Right forelimb (tissue), 1 donor: ENCODE measurements around the gene KIR3DL3.
"Not testable (repeated sequence)": the region's sequence is repeated elsewhere in the genome, so short reads cannot be mapped to it uniquely, and the experiment has no call there.

Experiments
- DNase-seq: peaks from one replicate; pipeline ENCODE4 v3.0.0-alpha.2; 2018

Gene KIR3DL3

DNA sequence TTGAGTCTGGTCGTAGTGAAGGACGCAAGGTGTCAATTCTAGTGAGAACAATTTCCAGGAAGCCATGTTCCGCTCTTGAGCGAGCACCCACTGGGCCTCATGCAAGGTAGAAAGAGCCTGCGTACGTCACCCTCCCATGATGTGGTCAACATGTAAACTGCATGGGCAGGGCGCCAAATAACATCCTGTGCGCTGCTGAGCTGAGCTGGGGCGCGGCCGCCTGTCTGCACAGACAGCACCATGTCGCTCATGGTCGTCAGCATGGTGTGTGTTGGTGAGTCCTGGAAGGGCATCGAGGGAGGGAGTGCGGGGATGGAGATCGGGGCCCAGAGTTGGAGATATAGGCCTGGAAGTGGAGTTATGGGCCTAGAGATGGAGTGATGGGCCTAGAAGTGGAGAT, 14.1 kb downstream of the KIR3DL3 start, which contains the start of gene KIR2DL3:
TSS of gene KIR2DL3 (plus strand) at position 208 of the 400 bp plus-strand sequence. CDS start at position 241, 33 bp downstream.
- not testable (repeated sequence) for DNase-seq

DNA sequence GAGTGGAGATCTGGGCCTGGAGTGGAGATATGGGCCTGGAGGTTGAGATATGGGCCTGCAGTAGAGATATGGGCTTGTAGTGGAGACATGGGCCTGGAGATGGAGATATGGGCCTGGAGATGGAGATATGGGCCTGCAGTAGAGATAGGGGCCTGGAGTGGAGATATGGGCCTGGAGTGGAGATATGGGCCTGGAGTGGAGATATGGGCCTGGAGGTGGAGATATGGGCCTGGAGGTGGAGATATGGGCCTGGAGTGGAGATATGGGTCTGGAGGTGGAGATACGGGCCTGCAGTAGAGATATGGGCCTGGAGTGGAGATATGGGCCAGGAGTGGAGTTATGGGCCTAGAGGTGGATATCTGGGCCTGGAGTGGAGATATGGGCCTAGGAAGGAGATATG, 14.5 kb downstream of the KIR3DL3 start:
- no peak for DNase-seq

DNA sequence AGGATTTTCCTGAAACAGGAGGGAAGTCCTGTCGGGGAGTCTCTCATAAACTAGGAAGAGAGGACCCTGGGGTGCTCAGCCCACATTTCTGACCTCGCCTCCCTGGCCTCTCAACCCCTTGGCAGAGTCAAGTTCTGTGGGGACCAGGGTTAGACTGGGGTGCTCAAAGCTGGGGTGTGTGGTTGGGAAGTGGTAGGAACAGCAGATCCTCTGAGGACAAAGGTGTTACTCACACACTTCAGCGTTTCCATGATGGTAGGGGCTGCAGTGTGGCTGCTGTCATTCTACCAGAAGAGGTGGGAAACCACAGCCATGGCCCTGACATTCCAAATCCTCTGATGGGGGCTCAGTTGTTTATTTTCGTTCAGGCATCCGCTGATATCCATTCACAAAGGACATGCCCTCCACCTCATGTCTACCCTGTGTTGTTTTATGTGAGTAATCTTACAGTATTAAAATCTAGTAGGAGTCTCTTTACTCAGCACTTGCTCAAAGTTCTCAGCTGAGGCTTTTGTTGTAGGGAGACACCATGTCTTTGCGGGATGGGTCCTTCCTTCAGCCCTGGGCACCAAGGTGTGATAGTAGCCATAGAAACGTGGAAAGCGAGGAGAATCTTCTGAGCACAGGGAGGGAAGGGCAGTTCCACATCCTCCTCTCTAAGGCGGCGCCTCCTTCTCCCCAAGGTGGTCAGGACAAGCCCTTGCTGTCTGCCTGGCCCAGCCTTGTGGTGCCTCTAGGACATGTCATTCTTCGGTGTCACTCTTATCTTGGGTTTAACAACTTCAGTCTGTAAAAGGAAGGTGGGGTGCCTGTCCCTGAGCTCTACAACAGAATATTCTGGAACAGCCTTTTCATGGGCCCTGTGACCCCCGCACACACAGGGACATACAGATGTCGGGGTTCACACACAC, 15.6 kb downstream of the KIR3DL3 start:
- DNase-seq, result no peak

DNA sequence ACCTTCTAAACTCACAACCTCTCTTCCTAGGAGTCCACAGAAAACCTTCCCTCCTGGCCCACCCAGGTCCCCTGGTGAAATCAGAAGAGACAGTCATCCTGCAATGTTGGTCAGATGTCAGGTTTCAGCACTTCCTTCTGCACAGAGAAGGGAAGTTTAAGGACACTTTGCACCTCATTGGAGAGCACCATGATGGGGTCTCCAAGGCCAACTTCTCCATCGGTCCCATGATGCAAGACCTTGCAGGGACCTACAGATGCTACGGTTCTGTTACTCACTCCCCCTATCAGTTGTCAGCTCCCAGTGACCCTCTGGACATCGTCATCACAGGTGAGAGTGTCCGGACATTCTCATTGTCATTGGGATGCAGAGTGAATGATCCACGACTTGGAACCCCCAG, 17.7 kb downstream of the KIR3DL3 start:
- DNase-seq, result not testable (repeated sequence)

DNA sequence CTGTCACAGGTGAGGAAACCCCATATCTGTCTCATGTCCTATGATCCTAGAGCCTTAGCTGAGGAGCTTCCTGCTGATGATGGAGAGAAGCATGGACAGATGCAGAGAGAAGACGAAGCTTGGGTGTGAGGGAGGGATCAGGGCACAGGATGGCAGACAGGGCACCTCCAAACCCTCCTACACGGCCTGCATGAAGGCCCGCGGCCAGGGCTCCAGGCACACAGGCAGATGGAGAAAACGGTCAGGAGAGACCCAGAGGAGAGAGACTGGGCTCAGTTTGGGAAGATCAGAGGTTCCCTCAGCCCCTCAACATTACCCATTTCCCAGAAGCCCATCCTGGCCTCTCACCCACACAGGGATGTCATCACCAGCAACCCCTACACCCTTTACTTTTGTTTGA, 19.8 kb downstream of the KIR3DL3 start:
- not testable (repeated sequence) for DNase-seq

DNA sequence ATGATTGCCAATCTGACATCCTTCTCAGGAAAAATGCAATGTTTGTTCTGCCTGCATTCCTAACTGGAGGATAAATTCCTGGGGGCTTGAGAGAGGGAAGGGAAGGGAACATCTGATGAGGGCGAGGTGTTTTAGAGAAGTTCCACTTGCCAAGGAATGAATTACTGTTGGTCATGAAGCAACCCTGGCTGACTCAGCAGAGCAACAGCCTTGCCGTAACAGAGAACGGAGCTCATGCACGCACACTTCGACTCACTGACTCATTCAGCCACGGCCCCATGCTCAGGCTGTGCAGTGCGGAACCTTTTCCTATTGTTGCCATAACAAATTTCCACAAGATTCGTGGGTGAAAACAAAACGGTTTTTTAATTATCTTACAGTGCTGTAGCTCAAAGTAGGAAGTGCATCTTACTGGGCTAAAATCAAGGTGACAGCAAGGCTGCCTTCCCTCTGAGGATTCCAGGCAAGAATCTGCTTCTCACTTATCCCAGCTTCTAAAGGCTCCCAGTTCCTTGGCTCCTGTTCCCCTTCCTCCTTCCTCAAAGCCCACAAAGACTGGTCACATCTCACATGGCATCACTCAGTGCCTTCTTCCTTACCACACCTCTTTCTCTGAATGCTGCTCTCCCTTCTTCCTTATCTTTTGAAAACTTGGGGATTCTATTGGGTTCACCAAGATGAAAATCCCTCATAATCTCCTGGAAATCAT, 23.5 kb downstream of the KIR3DL3 start:
- not testable (repeated sequence) for DNase-seq

DNA sequence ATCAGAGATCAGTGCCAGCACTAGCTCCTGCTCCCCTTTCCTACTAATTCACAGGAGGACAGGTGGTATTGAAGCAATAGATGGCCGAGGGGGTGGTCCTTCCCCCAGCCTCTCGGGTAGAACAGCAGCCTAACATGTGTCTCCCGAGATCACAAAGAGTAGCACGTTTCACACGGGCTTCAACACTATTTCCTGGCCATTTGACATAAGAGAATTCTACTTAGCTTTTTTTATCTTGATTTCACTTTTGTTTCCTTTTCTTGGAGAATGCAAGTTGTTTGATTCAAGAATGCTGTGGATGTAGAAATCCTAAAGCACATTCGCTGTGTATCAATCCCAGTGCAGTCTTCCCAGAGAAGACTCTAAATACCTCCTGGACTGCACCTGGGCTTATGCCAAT, 26.0 kb downstream of the KIR3DL3 start:
- not testable (repeated sequence) for DNase-seq

DNA sequence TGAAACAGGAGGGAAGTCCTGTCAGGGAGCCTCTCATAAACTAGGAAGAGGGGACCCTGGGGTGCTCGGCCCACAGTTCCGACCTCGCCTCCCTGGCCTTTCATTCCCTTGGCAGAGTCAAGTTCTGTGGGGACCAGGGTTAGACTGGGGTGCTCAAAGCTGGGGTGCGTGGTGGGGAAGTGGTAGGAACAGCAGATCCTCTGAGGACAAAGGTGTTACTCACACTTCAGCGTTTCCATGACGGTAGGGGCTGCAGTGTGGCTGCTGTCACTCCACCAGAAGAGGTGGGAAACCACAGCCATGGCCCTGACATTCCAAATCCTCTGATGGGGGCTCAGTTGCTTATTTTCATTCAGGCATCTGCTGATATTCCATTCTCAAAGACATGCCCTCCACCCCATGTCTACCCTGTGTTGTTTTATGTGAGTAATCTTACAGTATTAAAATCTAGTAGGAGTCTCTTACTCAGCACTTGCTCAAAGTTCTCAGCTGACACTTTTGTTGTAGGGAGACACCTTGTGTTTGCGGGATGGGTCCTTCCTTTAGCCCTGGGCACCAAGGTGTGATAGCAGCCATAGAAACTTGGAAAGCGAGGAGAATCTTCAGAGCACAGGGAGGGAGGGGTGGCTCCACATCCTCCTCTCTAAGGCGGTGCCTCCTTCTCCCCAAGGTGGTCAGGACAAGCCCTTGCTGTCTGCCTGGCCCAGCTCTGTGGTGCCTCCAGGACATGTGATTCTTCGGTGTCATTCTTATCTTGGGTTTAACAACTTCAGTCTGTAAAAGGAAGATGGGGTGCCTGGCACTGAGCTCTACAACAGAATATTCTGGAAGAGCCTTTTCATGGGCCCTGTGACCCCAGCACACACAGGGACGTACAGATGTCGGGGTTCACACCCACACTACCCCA, 32.2 kb downstream of the KIR3DL3 start:
- DNase-seq, result not testable (repeated sequence)

DNA sequence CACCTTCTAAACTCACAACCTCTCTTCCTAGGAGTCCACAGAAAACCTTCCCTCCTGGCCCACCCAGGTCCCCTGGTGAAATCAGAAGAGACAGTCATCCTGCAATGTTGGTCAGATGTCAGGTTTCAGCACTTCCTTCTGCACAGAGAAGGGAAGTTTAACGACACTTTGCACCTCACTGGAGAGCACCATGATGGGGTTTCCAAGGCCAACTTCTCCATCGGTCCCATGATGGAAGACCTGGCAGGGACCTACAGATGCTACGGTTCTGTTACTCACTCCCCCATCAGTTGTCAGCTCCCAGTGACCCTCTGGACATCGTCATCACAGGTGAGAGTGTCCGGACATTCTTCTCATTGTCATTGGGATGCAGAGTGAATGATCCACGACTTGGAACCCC, 34.3 kb downstream of the KIR3DL3 start:
- DNase-seq, result not testable (repeated sequence)

DNA sequence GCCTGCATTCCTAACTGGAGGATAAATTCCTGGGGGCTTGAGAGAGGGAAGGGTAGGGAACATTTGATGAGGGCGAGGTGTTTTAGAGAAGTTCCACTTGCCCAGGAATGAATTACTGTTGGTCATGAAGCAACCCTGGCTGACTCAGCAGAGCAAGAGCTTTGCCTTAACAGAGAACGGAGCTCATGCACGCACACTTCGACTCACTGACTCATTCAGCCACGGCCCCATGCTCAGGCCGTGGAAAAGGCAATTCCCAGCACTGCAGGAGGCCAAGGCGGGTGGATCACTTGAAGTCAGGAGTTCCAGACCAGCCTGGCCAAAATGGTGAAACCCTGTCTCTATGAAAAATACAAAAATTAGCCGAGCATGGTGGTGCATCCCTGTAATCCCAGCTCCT, 40.0 kb downstream of the KIR3DL3 start:
- not testable (repeated sequence) for DNase-seq

DNA sequence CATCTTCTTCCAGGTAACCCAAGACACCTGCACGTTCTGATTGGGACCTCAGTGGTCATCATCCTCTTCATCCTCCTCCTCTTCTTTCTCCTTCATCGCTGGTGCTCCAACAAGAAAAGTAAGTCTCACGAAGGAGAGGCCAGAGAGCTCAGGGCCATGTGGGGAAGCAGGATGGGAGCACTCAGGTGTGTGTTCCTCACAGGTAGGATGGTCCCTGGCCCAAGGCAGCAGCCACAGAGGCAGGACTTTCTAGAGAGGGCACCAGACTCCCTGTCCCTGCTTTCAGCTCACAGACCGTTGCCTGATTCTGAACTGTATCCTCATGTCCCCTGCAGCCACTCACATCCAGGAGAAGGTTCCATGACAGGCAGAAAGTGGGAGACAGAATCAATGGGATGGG, 42.2 kb downstream of the KIR3DL3 start:
- not testable (repeated sequence) for DNase-seq

DNA sequence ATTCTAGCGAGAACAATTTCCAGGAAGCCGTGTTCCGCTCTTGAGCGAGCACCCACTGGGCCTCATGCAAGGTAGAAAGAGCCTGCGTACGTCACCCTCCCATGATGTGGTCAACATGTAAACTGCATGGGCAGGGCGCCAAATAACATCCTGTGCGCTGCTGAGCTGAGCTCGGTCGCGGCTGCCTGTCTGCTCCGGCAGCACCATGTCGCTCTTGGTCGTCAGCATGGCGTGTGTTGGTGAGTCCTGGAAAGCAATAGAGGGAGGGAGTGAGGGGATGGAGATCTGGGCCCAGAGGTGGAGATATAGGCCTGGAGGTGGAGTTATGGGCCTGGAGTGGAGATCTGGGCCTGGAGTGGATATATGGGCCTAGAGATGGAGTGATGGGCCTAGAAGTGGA, 45.4 kb downstream of the KIR3DL3 start, which contains the start of gene KIR2DL1:
TSS of gene KIR2DL1 (plus strand) at position 148 of the 400 bp plus-strand sequence. CDS start at position 206, 58 bp downstream.
- DNase-seq, result not testable (repeated sequence)

DNA sequence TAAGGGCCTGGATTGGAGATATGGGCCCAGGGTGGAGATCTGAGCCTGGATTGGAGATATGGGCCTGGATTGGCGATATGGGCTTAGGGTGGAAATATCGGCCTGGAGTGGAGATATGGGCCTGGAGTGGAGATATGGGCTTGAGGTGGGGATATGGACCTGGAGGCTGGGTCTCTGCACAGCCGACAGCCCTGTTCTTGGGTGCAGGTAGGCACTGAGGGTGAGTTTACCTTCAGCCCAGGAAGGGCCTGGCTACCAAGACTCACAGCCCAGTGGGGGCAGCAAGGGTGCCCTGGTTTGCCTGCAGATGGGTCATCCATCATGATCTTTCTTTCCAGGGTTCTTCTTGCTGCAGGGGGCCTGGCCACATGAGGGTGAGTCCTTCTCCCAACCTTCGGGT, 46.3 kb downstream of the KIR3DL3 start:
- DNase-seq, result not testable (repeated sequence)

DNA sequence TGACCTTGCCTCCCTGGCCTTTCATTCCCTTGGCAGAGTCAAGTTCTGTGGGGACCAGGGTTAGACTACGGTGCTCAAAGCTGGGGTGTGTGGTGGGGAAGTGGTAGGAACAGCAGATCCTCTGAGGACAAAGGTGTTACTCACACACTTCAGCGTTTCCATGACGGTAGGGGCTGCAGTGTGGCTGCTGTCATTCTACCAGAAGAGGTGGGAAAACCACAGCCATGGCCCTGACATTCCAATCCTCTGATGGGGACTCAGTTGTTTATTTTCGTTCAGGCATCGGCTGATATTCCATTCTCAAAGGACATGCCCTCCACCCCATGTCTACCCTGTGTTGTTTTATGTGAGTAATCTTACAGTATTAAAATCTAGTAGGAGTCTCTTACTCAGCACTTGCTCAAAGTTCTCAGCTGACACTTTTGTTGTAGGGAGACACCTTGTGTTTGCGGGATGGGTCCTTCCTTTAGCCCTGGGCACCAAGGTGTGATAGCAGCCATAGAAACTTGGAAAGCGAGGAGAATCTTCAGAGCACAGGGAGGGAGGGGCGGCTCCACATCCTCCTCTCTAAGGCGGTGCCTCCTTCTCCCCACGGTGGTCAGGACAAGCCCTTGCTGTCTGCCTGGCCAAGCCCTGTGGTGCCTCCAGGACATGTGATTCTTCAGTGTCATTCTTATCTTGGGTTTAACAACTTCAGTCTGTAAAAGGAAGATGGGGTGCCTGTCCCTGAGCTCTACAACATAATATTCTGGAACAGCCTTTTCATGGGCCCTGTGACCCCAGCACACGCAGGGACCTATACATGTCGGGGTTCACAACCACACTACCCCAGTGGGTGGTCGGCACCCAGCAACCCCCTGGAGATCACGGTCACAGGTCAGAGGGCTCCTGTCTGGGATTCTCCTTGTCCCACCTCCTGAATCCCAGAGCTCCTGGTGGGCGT, 47.0 kb downstream of the KIR3DL3 start:
- DNase-seq, result not testable (repeated sequence)

DNA sequence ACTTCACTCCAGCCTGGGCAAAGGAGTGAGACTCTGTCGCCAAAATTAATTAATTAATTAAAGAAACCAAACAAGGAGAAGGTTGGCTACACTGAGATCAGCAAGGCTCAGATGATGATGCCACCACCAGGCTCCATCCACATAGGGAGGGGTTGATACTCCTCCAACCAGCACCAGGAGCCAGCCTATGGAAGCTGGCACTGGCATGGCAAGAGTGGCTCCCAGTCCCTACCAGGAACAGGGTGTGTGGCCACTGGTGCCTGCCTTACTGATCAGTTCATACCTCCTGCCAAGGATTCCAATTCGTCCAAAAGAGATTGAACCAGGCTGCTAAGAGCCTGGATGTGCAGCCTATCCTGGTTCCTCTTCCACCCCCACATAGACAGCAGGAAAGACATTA, 48.4 kb downstream of the KIR3DL3 start:
- DNase-seq, result not testable (repeated sequence)

DNA sequence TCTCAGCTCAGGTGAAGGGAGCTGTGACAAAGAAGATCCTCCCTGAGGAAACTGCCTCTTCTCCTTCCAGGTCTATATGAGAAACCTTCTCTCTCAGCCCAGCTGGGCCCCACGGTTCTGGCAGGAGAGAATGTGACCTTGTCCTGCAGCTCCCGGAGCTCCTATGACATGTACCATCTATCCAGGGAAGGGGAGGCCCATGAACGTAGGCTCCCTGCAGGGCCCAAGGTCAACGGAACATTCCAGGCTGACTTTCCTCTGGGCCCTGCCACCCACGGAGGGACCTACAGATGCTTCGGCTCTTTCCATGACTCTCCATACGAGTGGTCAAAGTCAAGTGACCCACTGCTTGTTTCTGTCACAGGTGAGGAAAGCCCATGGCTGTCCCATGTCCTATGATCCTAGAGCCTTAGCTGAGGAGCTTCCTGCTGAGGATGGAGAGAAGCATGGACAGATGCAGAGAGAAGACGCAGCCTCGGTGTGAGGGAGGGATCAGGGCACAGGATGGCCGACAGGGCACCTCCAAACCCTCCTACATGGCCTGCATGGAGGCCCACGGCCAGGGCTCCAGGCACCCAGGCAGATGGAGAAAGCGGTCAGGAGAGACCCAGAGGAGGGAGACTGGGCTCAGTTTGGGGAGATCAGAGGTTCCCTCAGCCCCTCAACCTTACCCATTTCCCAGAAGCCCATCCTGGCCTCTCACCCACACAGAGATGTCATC, 51.0 kb downstream of the KIR3DL3 start:
- DNase-seq, result not testable (repeated sequence)

DNA sequence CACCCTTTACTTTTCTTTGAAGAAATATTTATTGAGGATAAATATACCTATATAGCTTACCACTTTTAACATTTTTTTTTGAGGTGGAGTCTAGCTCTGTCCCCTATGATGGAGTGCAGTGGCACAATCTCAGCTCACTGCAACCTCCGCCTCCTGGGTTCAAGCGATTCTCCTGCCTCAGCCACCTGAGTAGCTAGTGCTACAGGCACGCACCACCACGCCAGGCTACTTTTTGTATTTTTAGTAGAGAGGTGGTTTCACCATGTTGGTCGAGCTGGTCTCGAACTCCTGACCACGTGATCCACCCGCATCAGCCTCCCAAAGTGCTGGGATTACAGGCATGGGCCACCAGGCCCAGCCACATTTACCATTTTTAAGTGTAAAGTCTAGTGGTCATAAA, 51.6 kb downstream of the KIR3DL3 start:
- DNase-seq, result not testable (repeated sequence)

DNA sequence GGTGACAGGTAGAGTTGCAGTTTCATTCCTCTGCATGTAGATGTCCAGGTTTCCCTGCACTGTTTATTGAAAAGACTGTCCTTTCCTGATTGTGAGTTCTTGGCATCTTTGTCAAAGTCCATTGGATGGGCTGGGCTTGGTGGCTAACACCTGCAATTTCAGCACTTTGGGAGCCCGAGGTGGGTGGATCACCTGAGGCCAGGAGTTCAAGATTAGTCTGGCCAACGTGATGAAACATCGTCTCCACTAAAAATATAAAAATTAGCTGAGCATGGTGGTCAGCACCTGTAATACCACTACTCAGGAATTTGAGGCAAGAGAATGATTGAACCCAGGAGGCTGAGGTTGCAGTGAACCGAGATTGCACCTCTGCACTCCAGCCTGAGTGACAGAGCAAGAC, 53.6 kb downstream of the KIR3DL3 start:
- not testable (repeated sequence) for DNase-seq

DNA sequence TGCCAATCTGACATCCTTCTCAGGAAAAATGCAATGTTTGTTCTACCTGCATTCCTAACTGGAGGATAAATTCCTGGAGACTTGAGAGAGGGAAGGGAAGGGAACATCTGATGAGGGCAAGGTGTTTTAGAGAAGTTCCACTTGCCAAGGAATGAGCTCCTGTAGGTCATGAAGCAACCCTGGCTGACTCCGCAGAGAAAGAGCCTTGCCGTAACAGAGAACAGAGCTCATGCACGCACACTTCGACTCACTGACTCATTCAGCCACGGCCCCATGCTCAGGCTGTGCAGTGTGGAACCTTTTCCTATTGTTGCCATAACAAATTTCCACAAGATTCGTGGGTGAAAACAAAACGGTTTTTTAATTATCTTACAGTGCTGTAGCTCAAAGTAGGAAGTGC, 54.7 kb downstream of the KIR3DL3 start:
- DNase-seq, result not testable (repeated sequence)

DNA sequence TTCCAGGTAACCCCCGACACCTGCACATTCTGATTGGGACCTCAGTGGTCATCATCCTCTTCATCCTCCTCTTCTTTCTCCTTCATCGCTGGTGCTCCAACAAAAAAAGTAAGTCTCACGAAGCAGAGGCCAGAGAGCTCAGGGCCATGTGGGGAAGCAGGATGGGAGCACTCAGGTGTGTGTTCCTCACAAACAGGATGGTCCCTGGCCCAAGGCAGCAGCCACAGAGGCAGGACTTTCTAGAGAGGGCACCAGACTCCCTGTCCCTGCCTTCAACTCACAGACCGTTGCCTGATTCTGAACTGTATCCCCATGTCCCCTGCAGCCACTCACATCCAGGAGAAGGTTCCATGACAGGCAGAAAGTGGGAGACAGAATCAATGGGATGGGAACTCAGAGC, 58.7 kb downstream of the KIR3DL3 start:
- DNase-seq, result not testable (repeated sequence)
